Stimulated activated CD4-positive, alpha-beta T cell treated with anti-CD3 and anti-CD28 coated beads, Interleukin-4, amount 100 ng/mL, for 48 hours (primary cell): Measurements from ENCODE around the gene PER2.
A peak's percentile ranks its signal among the peaks of the same experiment; 100 is the strongest.

Experiments
- DNase-seq, 2 donors: peaks; one replicate each; pipeline ENCODE4 v3.0.0-alpha.2; 2020; ENCODE audit warnings: low read depth in 2 of 2

The PER2 gene

DNA sequence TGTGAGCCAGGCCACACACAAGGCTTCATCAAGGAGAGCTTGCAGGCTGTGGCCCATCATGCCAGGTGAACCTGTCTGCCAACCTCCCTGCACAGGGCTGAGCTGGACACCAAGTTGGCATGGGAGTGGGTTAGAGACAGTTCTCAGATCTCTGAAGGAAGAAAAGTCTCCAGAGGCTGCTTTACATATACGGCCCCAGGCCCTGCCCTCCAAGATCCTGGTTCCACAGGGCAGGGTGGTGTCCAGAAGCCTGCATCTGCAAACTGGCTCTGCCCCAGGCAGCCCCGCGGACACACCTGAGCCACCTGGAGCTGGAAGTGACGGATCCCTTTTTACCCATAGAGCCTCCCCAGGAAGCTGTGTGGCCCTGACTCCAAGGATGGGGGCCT, 24.3 kb downstream of the PER2 start:
- no peak for DNase-seq

- peak; percentile 63 for DNase-seq
Measured at GRCh38 chr2:238263204-238264071, 25.0 kb downstream of the PER2 start.

DNA sequence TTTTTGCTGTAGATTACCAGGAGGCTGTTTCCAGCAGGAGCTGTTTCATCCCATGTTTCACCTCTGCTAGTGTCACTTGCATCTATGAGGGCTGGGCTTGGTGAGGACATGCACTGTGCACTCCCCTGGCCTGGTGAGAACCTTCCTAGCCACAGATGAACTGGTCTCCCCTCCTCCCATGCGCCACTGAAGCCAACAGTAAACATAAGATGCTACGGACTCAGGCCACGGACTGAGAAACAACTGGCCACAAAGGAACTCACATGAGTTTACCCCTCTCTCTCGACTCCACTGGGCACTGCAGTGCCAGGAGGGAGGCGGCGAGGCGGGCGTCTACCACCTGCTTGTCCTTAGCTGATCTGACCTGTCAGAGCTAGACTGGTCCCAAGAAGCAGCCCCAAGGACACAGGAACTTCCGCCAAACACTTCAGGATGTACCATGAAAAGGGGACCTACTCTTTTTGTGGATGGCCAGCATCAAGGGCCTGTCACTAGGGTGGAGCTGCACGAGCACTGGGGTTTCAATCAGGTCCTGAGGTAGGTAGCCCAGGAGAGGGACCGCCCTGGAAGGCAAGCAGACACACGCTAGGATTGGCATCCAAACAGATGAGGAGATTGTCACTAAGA, 25.8 kb downstream of the PER2 start:
- no peak for DNase-seq

DNA sequence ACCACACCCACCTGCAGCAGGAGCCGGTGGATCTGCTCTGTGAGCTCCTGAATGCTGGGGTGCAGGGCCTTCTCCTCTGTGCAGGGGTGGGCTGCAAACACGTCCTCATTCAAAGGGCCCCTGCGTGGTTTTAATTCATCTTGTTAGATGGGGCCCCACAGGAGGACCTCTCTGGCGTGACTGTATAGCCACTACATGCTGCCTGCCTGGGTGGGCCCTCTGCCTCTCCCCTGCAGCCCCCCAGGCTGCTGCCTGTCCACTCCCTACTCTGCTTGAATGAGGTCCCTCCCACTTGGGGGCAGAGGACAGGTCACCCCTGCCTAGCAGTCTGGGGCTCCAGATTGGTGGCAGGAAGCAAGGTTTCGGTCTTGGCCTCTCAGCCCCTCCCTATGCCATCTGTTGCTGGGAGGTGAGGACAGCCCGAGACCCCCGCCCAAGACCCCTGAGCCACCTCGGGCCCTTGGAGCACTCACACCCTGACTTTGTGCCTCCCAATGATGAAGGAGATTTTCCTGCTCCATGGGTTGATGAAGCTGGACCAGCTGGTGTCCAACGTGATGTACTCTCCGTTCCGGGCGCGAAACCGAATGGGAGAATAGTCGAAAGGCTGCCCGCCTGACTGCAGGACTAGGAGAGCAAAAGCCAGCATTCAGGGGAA, 26.6 kb downstream of the PER2 start:
- DNase-seq: no peak

GRCh38 chr2:238260883-238261282, 27.5 kb downstream of the PER2 start:
- no peak for DNase-seq

DNA sequence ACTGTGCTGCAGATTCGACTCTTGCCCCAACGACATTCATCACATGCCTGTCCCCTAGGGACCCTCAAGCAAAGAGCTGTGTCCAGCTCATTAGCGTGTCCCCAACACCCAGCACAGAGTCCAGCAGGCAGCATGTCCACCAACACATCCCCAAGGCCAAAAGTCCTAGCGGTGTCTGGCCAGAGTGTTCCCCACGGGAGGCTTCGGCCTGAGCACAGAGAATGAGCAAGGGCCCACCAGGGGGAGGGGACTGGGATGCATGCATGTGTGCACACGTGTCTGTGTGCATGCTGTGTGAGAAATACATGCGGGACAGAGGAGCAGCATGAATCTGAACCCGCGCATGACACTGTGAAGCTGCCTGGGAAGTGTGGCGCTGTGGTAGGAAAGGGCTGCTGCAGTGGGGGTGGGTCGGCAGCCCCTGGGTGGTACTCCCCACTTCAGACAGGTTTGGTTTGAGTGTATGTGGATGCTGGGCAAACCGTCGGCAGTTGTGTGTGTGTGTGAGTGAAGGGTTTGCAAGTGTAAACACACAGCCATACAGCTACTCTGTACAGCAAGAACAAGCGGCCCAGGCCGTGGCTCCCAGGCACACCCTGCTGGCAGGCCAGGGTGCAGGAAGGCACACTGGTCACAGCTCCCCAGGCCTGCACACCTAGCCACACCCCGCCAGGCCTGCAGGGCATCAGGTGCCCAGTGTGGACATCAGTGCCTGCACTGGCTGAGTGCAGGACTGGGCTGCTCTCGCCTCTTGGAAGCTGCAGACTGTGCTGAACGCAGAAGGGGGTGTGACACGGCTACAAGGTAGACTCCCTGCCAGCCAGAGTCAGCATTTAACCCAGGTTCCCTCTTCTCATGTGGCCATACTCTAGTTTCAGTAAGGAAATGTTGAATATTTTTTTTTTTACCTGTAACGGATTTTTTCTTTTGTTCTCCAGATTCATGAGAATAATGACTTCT, 29.1 kb downstream of the PER2 start:
- no peak for DNase-seq

DNA sequence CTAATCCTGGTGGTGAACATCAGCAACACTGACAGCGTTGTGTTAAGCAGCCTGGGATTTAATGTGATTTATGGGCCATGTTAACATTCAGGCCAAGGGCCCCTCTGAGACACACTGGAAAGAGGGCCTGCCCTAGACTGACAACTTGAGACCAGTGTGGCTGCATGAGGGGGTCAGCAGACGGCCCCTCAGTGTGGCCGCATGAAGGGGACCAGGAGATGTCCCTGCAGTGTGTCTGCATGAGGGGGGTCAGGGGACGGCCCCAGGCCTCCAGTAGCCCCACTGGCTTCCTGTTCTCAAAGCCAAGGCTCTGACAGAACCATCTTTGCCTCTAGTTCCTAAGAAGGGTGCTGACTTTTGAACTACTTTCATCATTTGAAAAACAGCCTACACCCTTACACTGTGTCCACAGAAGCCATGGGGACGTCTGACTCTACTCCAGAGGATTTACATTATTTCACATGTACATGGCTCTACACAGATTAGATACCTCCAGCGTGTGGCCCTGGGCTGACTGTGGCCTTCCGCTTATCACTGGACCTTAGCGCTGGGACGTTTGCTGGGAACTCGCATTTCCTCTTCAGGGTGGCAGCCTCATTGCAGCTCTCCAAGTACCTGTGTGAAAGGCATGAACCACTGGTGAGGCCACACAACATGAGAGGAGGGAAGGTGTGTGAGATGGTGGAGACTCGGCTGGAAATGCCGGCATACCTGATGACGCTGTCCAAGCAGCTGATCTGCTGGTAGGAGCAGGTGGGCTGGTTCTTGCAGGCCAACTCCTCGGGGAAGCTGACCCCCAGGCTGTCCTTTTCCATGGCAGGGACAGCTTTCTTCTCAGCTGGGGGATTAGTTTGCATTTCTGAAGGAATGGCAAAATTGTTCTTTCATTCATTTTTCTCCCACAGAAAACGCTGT, 30.4 kb downstream of the PER2 start:
- no peak for DNase-seq

- DNase-seq: peak; percentile 58 to 64
Measured at GRCh38 chr2:238256594-238257104, 31.8 kb downstream of the PER2 start.

DNA sequence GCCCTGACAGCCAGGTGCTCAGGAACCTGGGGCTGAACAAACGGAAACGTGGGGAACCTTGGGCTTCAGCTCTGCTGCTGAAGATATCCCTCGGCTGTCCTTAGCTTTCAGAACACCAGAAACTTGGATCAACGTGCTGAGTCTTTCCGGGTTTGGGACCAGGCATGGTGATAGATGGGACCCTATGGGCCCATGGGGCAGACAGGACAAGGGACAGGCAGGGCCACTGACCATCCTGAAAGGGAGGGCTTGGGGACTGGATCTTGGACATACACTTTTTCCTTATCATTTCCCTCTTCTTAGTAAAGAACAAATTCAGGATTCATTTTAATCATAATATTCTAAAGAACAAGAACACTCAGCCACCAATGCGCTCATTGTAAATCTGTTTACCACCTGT, 32.3 kb downstream of the PER2 start:
- DNase-seq: no peak

- DNase-seq: no peak
Measured at GRCh38 chr2:238255636-238256035, 32.8 kb downstream of the PER2 start.

GRCh38 chr2:238255151-238255551, 33.3 kb downstream of the PER2 start:
- no peak for DNase-seq

GRCh38 chr2:238254095-238254723, 34.2 kb downstream of the PER2 start:
- DNase-seq: no peak

DNA sequence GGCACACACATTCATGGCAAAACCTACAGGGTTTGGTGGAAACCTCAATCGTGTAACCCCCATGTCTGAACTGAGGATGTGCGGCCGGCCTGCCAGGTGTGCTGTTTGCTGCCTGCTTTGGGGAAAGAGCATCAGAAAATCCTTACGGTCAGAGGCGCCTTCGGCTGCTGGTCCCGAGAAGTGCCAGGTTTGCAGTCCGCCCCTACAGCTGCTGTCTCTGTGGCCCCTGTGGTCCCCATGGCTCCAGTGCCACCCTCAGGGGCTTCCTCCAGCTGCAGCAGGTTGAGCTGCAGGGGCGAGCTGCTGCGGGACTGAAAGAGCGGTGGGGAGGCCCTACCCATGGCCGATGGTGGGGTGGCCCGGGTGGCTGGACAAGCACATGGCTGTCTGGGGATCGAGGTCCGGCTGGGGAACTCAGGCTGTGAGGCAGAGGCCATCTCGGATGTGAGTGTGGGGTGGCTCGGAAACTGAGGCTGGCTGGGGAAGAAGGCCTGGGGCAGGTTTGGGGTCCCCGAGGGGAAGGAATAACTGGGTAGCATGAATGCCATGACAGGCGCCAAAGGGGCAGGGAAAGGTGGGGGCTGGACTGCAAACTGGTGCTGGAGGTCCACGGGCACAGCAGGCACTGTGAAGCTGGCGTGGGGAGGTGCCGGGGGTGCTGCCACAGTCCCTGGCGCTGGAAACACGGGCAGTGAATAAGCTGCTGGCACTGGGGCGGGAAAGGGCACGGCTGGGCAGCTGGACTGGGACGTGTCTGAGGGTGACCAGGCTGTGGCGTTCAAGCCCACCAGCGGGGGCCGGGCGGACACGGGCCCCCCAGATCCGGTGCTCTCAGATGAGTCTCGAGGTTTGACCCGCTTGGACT, 35.4 kb downstream of the PER2 start:
- DNase-seq: no peak

DNA sequence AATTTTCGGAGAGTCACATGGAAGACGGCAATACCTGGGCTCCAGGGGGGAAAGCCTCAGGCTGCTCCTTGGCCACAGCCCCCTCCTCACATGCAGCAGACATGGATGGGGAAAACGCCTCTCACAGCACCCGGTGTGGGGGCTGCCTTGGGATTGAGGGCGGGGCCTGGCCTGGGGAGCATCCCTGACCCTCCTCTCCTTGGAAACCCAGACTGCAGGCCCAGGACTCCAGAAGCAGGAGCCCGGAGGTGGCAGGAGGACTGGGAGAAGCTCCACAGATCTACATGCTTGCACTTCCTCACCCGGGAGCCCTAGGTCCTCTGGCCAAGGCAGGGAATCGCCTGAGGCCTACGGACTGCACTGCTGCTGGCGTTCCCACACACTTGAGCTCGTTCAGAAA, 36.4 kb downstream of the PER2 start:
- no peak for DNase-seq

DNA sequence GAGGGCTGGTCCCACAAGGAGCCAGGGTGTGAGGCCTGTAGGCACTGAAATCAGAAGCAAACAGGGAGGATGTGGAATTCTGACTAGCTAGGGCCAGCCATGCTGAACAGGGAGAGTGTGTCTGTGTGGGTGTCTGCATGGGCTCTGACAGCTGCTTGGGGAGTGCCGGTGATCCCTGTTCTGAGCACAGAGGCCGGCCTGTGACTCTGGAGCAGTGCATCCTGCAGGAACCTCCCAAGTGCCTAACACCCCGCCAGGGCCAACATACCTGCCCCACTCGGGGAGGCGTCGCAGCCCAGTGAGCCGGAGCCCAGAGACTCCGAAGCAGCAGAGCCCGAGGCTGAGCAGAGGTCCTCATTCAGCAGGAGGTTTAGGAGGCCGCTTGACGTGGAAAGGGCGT, 37.1 kb downstream of the PER2 start:
- no peak for DNase-seq

- DNase-seq: no peak
Measured at GRCh38 chr2:238250896-238251295, 37.5 kb downstream of the PER2 start.

GRCh38 chr2:238247841-238248453, 40.5 kb downstream of the PER2 start:
- DNase-seq: no peak

DNA sequence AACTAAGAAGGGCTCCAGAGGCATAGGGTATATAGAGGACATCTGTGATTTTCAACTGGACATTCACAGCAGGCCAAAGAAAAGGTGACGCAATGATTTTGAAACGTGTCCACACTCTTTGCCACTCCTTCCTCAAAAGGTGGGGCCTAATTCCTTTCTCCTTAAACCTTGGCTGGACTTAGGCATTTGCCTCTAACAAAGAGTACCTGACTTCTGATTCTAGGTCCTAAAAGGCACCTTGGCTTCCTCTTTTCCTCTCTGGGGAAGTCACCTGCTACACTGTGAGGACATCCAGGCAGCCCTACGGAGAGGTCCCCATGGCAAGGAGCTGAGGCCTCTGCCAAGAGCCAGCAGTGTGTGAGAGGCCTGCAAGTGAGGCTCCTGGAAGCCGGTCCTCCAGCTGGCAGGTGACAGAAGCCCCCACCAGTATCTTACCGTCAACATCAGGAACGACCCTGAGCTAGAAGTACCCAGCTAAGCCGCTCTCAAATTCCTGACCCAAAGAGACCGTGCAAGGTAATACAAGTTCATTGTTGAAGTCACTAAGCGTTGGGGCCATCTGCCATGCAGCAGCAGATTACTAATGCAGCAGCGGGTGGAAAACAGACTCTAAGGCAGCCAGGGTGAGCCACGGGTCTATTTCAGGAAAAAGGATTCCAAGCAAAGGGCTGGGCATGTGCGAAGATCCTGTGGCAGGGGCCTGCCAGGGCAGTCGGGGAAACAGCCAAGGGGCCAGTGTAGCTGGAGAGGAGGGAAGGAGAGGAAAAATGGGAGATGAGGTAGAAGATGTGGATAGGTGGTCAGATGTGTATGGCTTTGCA, 41.2 kb downstream of the PER2 start:
- no peak for DNase-seq
